D721Med (cell line): ENCODE measurements around the gene MICU1.
"Not testable (repeated sequence)": the region's sequence is repeated elsewhere in the genome, so short reads cannot be mapped to it uniquely, and the experiment has no call there.

Experiments
- DNase-seq: peaks from one replicate; pipeline ENCODE4 v3.0.0; 2011; ENCODE audit warnings: low spot score; ENCODE audit not compliant: insufficient read length
- FAIRE-seq: peaks from 2 replicates; lab custom pipeline; 2011; peaks lifted over from hg19 to GRCh38; lab: Jason Lieb, UNC
- CTCF ChIP-seq: IDR thresholded peaks from 2 replicates; pipeline ENCODE4 v1.5.1; 2012; ENCODE audit warnings: mild to moderate bottlenecking, control low read depth; ENCODE audit not compliant: insufficient read depth; ENCODE audit errors: missing control alignments

Gene MICU1

GRCh38 chr10:72329290-72330068 is 296.4 kb downstream of the MICU1 start:
- FAIRE-seq = no peak
- TF ChIP-seq CTCF = no peak
- no peak for DNase-seq

DNA sequence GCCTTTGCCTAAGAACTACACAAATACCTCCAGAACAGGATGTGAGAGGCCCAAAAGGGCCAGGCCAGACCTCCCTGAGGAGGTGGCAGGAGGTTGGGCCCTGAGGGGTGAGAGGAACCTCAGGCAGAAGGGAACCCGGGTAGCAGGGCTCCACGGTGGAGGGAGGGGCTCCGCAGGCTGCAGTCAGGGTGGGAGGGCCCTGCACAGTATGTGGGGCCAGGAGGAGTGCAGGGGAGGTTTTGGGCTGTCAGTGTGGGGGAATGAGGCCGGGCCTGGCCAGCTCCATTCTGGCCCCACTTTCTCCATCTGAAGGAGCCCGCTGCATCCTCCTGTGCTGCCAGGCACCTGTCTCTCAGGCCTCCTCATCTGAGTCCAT is 297.1 kb downstream of the MICU1 start:
- TF ChIP-seq CTCF = no peak
- DNase-seq (no peak), FAIRE-seq (no peak)

DNA sequence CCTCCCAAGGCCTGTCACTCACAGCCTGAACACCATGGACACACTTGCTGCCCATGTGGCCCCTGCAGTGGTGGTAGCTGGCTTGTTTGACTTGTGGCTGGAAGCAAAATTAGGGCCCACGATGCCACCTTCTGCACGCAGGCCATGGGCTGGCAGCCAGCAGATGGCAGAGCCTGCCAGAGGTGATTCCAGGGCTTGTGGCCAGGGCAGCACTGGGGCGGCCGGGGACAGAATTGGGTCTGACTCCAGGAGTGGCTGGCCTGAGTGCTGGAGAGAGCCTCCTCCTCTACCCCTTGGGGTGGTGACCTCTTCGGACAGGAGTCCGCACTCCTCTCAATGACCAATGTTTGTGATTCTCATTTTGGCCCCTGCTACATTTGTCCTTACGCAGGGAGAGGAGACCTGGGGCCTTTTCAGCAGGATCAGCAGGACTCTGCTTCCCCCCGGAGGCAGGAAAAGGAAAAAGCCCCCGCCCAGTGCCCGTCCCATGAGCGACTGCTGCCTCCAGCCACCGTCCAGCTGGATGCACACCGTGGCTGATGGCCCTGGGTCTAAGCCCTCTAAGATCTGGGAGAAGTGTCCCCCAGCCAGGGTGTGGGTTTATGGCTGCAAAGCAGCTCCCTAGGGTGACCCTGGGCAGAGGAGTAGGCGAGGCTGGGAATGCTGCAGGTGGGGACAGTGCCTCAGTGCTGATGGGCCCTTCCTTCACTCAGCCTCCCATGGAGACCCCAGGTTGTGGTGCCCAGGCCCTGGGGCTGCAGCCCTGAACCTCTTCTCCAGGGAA is 297.6 kb downstream of the MICU1 start:
- peak; percentile 74 for TF ChIP-seq CTCF
- DNase-seq (no peak), FAIRE-seq (no peak)

DNA sequence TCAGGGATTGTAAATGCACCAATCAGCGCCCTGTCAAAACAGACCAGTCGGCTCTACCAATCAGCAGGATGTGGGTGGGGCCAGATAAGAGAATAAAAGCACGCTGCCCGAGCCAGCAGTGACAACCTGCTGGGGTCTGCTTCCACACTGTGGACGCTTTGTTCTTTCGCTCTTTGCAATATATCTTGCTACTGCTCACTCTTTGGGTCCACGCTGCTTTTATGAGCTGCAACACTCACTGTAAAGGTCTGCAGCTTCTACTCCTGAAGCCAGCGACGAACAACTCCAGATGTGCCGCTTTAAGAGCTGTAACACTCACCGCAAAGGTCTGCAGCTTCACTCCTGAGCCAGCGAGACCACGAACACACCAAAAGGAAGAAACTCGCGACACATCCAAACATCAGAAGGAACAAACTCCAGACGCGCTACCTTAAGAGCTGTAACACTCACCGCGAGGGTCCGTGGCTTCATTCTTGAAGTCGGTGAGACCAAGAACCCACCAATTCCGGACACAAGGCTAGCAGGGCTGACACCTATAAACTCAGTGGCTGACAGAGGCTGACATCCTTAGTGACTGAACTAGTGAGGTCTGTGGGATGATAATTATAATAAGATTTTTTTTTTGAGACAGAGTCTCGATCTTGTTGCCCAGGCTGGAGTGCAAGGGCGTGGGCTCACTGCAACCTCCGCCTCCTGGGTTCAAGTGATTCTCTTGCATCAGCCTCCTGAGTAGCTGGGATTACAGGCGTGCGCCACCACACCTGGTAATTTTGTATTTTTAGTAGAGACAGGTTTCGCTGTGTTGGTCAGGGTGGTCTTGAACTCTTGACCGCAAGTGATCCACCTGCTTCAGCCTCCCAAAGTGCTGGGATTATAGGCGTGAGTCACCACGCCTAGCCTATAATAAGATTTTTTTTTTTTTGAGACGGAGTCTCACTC is 298.9 kb downstream of the MICU1 start:
- not testable (repeated sequence) for FAIRE-seq, DNase-seq

GRCh38 chr10:72325243-72326175 is 300.4 kb downstream of the MICU1 start:
- not testable (repeated sequence) for FAIRE-seq, DNase-seq

DNA sequence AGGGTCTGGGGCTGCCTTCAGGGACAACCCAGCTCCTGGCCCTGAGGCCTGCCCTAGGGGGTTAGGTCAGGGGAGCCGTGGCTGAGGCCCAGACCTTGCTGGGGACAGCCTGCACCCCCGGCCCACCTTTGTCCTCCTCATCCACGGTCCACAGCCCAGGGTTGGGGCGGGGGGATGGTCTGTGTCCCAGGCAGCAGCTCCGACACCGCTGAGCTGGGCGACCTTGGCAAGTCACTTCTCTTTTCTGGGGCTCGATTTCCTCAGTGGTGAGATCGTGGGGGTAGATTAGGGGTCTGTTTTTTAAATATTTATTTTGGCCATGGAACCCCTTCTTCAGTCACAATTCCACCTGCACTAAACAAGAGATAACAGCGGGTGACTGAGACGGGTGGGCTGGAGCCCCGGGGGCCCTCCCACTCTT is 302.1 kb downstream of the MICU1 start:
- DNase-seq = no peak
- no peak for FAIRE-seq
- TF ChIP-seq CTCF = no peak

DNA sequence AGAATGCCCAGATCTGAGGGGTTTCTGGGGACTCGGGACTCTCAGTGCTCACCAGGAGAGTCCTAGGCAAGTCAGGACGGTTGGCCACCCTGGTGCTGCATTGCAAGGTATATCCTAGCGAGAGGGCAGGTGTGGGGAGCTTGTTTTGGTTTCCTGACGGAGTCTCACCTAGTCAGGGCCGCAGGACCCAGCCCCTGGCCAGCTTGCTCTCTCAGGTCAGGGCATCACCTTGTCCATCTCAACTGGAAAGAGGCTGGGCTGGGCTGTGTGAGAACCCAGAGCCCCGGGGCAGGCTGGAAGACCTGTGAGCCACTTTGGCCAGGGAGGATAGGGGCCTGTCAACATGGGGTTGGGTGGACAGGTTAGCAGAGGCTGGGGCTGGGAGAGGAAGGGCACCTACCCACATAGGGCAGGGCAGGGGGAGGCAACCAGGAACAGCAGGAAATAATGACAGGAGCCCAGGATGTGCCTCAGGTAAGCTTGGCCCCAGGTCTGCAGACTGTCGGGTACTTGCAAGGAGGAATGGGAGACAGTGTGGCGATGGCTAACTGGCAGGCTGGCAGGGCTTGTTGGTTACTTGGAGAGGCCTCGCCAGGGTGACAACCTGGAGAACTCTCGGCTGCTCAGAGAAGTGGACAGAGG is 302.6 kb downstream of the MICU1 start:
- no peak for TF ChIP-seq CTCF
- FAIRE-seq = no peak

More for the DNA sequence above, 302.6 kb downstream of the MICU1 start:
- DNase-seq = no peak
